SK-N-SH treated with all-trans-retinoic acid at 6 μM for 48 hours (cell line): ENCODE results near the gene MZT2A.
"Not testable (repeated sequence)": the region's sequence is repeated elsewhere in the genome, so short reads cannot be mapped to it uniquely, and the experiment has no call there.

Experiments used
- ARNTL ChIP-seq: fragments of 450-650 bp; formaldehyde crosslinking; IDR thresholded peaks from 2 replicates; pipeline ENCODE4 v1.5.0; 2020; ENCODE audit warnings: low read depth, mild to moderate bottlenecking, moderate library complexity, borderline replicate concordance
- BACH2 ChIP-seq: fragments of 250-450 bp; sonication (Bioruptor Pico); IDR thresholded peaks from 2 replicates; pipeline ENCODE4 v1.9.0; 2021; ENCODE audit warnings: mild to moderate bottlenecking, borderline replicate concordance
- CSDC2 ChIP-seq: fragments of 250-450 bp; sonication (Bioruptor Pico); IDR thresholded peaks from 2 replicates; pipeline ENCODE4 v1.5.0; 2020; ENCODE audit warnings: mild to moderate bottlenecking, moderate library complexity
- GLIS3 ChIP-seq: fragments of 250-450 bp; sonication (Bioruptor Pico); IDR thresholded peaks from 2 replicates; pipeline ENCODE4 v1.5.0; 2020; ENCODE audit warnings: mild to moderate bottlenecking, moderate library complexity
- OSR1 ChIP-seq: fragments of 250-450 bp; sonication (Bioruptor Pico); IDR thresholded peaks from 2 replicates; pipeline ENCODE4 v1.8.0; 2022; ENCODE audit warnings: moderate library complexity, mild to moderate bottlenecking, inconsistent platforms
- PPARA ChIP-seq: fragments of 250-450 bp; sonication (Bioruptor Pico); IDR thresholded peaks from 2 replicates; pipeline ENCODE4 v1.5.0; 2020; ENCODE audit warnings: mild to moderate bottlenecking, borderline replicate concordance
- RARB ChIP-seq: fragments of 250-450 bp; sonication (Bioruptor Pico); IDR thresholded peaks from 2 replicates; pipeline ENCODE4 v1.8.0; 2021; ENCODE audit warnings: mild to moderate bottlenecking, moderate library complexity
- TCF4 ChIP-seq: fragments of 250-450 bp; sonication (Bioruptor Pico); IDR thresholded peaks from 2 replicates; pipeline ENCODE4 v1.8.0; 2021; ENCODE audit warnings: mild to moderate bottlenecking, moderate library complexity, borderline replicate concordance
- ZFP30 ChIP-seq: fragments of 450-650 bp; formaldehyde crosslinking; IDR thresholded peaks from 2 replicates; pipeline ENCODE4 v1.5.0; 2022; ENCODE audit warnings: mild to moderate bottlenecking, moderate library complexity
- TF ChIP-seq, protein P1 (sequence below): fragments of 250-450 bp; sonication (Bioruptor Pico); IDR thresholded peaks from 2 replicates; pipeline ENCODE4 v1.8.0; 2020; ENCODE audit warnings: mild to moderate bottlenecking, moderate library complexity, borderline replicate concordance
- TF ChIP-seq, protein P2 (sequence below): fragments of 250-450 bp; sonication (Bioruptor Pico); IDR thresholded peaks from 2 replicates; pipeline ENCODE4 v1.5.1; 2020; ENCODE audit warnings: low read depth, mild to moderate bottlenecking, moderate library complexity
- TF ChIP-seq, protein P3 (sequence below): fragments of 250-450 bp; sonication (Bioruptor Pico); IDR thresholded peaks from 2 replicates; pipeline ENCODE4 v1.8.0; 2021; ENCODE audit warnings: low read depth, mild to moderate bottlenecking, moderate library complexity, borderline replicate concordance

DNA sequence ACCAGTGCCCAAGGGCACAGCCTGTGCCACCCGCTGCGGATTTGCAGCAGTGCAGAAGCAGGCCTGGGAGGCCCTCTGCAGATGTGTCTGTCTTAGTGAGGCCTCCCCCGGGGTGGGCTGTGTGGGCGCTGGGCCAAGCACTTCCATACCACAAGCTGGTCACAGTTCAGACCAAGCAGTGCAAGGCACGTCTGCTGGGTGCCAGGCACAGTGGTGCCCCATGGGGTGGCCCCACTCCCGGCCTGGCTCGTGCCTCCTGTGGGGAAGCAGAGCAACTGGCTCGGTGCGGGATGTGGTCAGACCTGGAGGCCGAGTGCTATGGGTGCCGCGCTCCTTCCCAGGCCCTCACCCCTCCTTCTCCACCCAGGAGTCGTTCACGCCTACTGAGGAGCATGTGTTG, 23.0 kb upstream of the MZT2A start:
- TF ChIP-seq GLIS3 (CRISPR knock-in tag); BACH2 (CRISPR knock-in tag); ZFP30 (CRISPR knock-in tag); OSR1; RARB (CRISPR knock-in tag); ARNTL; CSDC2 (CRISPR knock-in tag); TCF4; PPARA: not testable (repeated sequence)
- TF ChIP-seq, protein P1, sequence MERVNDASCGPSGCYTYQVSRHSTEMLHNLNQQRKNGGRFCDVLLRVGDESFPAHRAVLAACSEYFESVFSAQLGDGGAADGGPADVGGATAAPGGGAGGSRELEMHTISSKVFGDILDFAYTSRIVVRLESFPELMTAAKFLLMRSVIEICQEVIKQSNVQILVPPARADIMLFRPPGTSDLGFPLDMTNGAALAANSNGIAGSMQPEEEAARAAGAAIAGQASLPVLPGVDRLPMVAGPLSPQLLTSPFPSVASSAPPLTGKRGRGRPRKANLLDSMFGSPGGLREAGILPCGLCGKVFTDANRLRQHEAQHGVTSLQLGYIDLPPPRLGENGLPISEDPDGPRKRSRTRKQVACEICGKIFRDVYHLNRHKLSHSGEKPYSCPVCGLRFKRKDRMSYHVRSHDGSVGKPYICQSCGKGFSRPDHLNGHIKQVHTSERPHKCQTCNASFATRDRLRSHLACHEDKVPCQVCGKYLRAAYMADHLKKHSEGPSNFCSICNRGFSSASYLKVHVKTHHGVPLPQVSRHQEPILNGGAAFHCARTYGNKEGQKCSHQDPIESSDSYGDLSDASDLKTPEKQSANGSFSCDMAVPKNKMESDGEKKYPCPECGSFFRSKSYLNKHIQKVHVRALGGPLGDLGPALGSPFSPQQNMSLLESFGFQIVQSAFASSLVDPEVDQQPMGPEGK = not testable (repeated sequence)
- TF ChIP-seq, protein P2, sequence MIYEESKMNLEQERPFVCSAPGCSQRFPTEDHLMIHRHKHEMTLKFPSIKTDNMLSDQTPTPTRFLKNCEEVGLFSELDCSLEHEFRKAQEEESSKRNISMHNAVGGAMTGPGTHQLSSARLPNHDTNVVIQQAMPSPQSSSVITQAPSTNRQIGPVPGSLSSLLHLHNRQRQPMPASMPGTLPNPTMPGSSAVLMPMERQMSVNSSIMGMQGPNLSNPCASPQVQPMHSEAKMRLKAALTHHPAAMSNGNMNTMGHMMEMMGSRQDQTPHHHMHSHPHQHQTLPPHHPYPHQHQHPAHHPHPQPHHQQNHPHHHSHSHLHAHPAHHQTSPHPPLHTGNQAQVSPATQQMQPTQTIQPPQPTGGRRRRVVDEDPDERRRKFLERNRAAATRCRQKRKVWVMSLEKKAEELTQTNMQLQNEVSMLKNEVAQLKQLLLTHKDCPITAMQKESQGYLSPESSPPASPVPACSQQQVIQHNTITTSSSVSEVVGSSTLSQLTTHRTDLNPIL (CRISPR knock-in tag) = not testable (repeated sequence)
- TF ChIP-seq, protein P3, sequence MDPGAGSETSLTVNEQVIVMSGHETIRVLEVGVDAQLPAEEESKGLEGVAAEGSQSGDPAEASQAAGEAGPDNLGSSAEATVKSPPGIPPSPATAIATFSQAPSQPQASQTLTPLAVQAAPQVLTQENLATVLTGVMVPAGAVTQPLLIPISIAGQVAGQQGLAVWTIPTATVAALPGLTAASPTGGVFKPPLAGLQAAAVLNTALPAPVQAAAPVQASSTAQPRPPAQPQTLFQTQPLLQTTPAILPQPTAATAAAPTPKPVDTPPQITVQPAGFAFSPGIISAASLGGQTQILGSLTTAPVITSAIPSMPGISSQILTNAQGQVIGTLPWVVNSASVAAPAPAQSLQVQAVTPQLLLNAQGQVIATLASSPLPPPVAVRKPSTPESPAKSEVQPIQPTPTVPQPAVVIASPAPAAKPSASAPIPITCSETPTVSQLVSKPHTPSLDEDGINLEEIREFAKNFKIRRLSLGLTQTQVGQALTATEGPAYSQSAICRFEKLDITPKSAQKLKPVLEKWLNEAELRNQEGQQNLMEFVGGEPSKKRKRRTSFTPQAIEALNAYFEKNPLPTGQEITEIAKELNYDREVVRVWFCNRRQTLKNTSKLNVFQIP = not testable (repeated sequence)
